ENCODE measurements around the gene SLC6A6.
A peak's percentile ranks its signal among the peaks of the same experiment; 100 is the strongest.

The SLC6A6 gene

DNA sequence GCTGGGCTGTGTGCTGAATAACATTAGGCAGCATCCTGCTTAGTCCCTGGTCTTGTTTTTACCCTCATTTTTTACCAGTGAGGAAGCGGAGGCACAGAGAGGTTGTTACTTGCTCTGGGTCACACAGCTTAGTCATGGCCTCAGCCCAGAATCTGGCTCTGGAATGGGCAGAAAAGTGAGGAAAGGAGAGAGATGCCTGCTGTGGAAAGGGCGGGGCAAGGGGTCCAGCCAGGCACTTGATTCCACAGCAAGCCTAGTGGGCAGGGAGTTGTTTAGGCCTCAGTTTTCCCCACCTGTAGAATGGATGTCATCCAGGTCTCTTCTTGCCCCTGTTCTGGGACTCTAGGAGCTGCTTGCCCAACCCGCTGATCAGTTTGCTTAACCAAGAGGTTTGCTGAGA lies 35.9 kb downstream of the SLC6A6 start:
- no peak for TF ChIP-seq GATA3 (IDR thresholded peaks at IDR 0.05; ENCODE audit: low read depth, low read length)
- TF ChIP-seq GATA2 (IDR thresholded peaks at IDR 0.05; ENCODE audit: low read depth, low read length) = no peak

DNA sequence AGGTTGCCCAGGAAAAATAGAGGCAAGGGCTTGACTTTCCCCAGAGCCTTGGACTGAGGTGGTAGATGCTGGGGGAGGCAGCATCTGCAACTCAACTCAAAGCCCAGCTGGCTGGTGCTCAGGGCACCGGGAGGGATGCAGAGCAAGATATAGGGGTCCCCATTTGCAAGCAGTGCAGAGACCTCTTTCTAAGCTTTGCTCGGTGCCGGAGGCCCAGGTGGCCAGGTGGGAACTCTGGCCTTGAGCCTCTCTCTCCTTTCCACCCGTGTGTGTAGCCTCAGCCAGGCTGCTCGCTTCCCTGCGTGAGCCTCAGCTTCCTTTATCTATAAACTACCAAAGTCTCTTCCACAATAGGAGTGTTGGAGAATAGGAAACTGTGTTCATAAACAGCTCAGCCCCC lies 36.5 kb downstream of the SLC6A6 start:
- TF ChIP-seq GATA2 (IDR thresholded peaks at IDR 0.05; ENCODE audit: low read depth, low read length) = no peak
- TF ChIP-seq GATA3 (IDR thresholded peaks at IDR 0.05; ENCODE audit: low read depth, low read length) = no peak

DNA sequence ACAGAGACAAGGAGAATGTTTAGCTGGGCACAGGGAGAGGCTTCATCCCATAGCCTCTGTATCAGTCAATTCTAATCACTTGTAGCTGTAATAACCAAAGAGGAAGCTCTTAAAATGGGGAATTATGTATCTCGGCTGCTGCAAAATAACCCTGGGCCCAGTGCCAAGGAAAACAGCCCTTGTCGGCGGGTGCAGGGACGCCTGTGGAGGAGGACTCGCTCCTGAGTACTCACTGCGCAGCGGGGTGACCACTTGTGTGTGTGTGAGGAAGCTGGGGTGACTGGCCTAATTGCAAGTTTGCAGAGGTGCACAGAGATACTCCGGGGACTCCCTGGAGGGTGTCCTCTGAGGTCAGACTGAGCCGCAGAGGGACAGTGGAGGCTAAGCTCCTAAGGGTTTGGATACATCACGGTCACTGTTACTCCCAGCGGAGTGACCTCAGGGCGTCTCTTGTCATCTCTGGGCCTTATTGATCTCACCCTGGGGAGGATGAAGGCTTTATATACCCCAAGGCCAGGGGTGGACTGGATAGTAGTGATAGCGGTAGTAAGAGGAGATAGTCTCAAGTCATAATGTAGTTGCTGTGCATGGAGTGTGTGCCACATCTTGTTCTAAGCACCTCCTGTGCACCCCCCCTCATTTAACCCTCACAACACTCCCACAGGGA lies 37.2 kb downstream of the SLC6A6 start:
- TF ChIP-seq GATA2 (IDR thresholded peaks at IDR 0.05; ENCODE audit: low read depth, low read length) (peak; percentile 58), GATA3 (IDR thresholded peaks at IDR 0.05; ENCODE audit: low read depth, low read length) (no peak)

DNA sequence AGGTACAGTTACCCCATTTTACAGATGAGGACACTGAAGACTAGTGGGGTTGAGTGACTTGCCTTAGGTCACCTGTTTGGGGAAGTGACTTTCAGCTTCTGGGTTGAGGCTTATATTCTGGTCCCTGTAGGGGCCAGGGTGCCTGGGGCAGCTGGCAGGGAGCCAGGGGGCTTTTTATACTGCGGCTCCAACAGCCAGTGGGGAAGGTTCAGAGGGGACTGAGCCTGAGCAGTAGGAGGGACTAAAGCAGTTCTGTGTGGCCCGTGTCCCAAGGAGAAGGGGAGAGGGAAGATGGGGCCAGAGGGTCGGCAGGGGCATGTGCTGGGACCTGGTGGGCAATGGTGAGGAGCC lies 37.7 kb downstream of the SLC6A6 start:
- no peak for TF ChIP-seq GATA3 (IDR thresholded peaks at IDR 0.05; ENCODE audit: low read depth, low read length)
- TF ChIP-seq GATA2 (IDR thresholded peaks at IDR 0.05; ENCODE audit: low read depth, low read length) = no peak

DNA sequence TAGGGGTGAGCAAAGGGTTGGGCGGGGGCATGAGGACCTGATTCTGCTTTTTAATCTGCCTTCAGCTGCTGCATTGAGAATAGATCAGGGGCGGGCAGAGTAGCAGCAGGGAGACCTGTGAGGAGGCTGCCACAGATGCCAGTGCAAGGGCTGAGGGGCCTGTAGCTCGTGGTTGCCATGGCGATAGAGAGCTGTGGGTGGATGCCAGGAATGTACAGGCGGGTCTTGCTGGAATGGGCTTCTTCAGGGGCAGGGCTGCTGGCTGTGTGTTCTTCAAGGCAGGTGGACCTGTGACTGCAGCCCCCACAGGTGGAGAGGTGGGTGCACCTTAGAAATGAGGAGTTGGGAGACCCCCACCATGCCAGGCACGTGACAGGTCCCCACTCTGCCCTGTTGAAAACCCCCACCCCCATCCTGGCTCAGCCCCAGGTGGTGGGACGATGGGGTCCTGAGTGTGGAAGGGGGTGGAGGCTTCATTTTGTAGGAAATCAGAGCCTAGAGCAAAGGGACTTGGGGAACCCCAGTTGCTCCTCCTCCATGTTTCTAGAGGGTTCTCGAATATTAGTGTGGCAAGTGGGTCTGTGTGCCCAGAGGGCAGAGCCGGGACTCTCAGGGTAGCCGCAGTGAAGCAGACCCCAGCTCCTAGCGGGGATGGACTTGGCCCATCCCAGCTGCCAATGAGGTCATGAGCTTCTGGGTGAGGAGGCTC lies 38.3 kb downstream of the SLC6A6 start:
- TF ChIP-seq GATA2 (IDR thresholded peaks at IDR 0.05; ENCODE audit: low read depth, low read length) = no peak

DNA sequence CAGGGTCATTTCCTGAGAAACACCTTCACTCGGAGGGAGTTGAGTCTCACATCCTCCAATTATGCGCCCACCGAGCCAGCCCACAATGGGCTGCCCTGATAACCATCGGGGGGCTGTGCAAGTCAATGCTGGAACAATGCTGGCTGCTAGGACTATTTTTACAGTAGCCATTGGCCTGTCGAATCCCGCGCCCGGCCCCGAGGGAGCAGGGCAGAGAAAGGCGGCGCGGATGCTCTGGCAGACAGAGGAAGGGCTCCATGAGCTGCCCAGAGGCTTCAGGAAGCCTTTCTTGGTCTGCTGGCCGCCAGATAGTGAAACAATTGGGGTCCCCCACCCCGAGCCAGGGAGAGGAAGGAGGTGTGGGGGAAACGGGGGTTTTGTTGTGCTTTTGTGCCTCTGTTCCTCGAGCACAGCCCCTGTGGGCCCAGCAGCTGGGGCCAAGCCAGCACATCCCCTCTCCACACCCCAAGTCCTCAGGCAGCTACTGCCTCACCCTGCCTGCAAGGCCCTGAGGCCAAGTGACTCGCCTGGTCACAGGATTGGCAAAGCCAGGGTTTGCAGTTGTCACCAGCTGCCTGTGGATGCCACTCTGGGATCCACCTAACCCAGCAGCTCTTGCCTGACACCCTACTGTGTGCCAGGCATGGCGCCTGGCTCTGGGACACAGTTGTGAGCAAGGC lies 39.0 kb downstream of the SLC6A6 start:
- TF ChIP-seq GATA3 (IDR thresholded peaks at IDR 0.05; ENCODE audit: low read depth, low read length) = no peak
- TF ChIP-seq GATA2 (IDR thresholded peaks at IDR 0.05; ENCODE audit: low read depth, low read length) = no peak

DNA sequence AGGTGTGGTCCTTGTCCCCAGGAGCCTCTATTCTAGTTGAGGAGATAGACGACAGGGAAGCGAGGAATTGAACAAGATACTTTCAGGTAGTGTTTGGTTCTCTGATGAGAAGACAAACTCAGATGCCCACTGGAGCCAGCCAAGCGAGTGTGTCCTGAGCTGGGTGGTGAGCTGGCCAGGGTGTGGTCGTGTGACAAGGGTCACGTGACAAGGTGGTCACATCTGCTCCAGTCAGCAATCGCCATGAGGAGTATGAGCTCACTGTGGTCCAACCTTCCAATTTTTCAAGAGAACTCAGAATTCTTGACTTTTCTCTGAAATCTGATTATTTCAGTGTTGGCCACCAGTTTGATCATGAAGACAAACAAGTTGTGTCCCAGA lies 39.5 kb downstream of the SLC6A6 start:
- TF ChIP-seq GATA2 (IDR thresholded peaks at IDR 0.05; ENCODE audit: low read depth, low read length) (no peak), GATA3 (IDR thresholded peaks at IDR 0.05; ENCODE audit: low read depth, low read length) (no peak)

DNA sequence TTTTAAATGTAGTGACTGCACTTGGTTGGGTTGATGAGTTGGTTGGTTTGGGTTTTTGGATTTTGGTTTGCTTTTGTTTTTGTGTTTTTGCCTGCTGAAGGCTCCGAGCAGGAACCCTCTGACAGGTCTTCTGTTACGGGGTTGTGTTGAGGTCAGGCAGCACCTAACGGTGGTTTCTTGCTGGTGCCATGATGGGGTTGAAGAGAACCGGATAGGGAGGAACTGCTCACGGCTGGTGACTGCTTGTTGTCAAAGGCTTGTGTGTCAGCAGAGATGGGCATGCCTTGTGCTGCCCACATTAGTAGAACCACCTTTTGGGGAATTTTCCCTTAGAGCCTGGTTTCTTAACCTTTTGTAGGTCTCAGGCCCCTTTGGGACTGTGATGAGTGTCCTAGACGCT lies 42.0 kb downstream of the SLC6A6 start:
- no peak for TF ChIP-seq GATA3 (IDR thresholded peaks at IDR 0.05; ENCODE audit: low read depth, low read length)
- TF ChIP-seq GATA2 (IDR thresholded peaks at IDR 0.05; ENCODE audit: low read depth, low read length) = no peak

DNA sequence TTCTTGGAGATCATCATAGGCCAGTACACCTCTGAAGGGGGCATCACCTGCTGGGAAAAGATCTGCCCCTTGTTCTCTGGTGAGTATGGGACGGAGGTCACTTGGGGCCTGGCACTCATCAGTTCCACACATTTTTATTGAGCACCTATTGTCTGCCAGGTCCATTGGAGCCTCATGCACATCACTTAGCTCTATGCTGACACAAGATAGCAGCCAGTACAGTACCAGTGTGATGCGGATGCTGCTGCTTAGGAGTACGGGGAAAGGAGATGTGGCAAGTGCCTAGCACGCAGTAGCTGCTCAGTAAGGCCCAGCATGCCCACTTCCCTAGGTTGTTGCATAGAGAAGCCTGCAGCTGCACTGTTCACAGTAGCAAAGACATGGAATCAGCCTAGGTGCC lies 43.4 kb downstream of the SLC6A6 start:
- TF ChIP-seq GATA3 (IDR thresholded peaks at IDR 0.05; ENCODE audit: low read depth, low read length) (no peak), GATA2 (IDR thresholded peaks at IDR 0.05; ENCODE audit: low read depth, low read length) (no peak)

DNA sequence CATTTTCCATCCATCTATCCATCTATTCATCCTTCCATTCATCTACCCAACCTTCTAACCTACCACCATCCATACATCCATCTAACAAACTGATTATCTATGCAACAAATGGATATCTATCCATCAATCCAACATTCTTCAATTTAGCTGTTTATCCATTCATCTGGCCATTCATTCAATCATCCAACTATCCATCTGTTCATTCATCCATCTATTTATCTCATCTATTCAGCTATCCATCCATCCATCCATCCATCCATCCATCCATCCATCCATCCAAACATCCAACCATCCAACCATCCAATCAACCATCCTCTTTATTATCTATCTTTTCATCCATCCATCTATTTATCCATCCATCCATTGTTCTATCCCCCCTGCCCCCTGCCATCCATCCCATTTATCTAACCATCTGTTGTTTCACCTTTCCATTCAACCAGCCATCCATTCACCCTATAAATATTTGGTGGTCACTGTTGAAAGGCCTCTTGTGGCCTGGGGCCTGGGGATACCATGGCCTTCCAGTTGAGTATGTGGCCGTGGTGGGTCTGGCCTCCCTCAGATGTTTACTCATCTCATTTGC lies 44.7 kb downstream of the SLC6A6 start:
- no peak for TF ChIP-seq GATA2 (IDR thresholded peaks at IDR 0.05; ENCODE audit: low read depth, low read length)
- no peak for TF ChIP-seq GATA3 (IDR thresholded peaks at IDR 0.05; ENCODE audit: low read depth, low read length)

DNA sequence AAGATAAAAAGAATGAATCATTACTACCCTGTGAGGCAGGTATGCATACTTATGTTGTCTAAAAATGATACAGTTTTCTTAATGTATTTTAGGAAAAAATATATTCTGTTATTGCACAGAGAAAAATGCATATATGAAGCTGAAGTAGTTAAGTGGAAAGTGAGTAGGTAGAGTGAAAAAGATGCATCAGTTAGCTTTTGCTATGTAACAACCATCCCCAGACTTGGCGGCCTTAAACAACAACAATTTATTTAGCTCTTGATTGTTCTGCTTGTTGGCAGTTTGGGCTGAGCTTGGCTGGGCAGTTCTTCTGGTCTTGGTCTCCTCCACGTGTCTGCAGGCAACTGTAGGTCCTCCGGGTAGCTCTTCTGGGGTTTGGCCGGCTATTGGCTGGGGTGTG lies 45.7 kb downstream of the SLC6A6 start:
- TF ChIP-seq GATA2 (IDR thresholded peaks at IDR 0.05; ENCODE audit: low read depth, low read length) = no peak
- TF ChIP-seq GATA3 (IDR thresholded peaks at IDR 0.05; ENCODE audit: low read depth, low read length) = no peak

DNA sequence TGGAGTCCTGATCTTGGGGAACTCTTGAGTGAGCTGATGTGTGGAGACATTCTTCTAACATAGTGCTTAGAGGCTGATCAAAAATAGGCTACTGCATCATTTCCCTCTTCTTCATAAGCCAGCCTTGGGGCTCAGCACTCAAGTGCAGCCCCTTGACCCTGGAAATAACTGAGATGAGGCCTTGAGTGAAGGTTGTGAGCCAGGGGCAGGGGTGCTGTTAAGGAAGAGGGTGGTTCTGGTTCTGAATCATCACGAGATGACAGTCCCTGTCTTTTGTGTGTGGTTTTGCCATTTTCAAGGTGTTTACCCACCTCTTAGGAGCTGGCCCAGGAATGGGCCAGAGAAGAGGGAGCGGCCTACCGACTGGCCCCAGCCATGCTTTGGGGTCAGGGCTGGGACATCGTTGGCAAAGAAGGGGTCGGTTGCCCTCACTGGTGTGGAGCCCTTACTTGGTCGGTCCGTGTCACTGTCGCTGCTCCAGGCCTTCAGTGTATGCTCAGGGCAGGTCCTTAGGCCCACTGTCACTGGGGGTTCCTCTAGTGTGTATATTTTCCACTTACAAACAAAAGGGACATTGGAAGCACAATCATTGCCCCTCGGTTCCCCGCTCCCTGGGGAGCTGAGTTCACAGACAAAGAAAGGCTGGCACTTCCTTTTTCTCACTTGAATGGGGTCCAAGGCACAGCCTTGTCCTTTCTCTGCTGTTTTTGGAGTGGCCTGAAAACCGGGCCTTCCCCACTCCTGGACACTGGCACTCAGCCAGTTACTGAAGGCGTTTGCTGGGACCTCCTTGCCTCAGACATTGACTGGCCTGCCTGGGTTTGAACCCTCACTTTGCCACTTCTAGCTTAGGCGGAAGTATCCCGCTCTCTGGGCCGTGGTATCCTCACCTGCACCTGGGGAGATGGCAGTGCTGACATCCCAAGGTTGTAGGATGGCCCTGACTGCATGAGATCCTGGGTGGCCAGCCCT lies 46.6 kb downstream of the SLC6A6 start:
- TF ChIP-seq GATA3 (IDR thresholded peaks at IDR 0.05; ENCODE audit: low read depth, low read length) (no peak), GATA2 (IDR thresholded peaks at IDR 0.05; ENCODE audit: low read depth, low read length) (no peak)

DNA sequence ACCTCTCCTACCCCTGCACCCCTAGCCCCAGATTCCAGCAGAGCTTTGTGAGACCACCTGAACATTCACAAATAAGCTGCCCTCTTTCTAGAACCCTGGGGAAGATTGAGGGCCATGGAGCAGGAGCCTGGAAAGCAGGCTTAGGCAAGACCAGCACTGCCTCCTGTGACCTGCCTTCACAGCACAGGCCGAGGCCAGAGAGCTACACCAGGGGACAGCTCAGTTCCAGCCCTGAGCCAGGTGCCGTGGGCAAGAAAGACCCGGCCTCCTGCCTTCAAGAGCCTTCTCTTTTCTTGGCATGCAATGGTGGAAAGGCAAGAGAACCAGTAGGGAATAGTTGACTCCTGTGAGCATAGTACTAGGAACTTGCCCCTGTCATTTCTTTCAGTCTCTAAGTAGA lies 48.1 kb downstream of the SLC6A6 start:
- TF ChIP-seq GATA3 (IDR thresholded peaks at IDR 0.05; ENCODE audit: low read depth, low read length) (no peak), GATA2 (IDR thresholded peaks at IDR 0.05; ENCODE audit: low read depth, low read length) (no peak)

Data from SH-SY5Y (cell line).